HFFc6 (cell line): ENCODE data around the gene LHFPL3. TPM values are rescaled to one million over a fixed set of nuclear protein-coding genes. Genes with fewer than 3 reads are reported as not detected.
"Not testable (repeated sequence)": the region's sequence is repeated elsewhere in the genome, so short reads cannot be mapped to it uniquely, and the experiment has no call there.

Experiments
- DNase-seq: peaks from one replicate; pipeline ENCODE4 v3.0.0-alpha.2; 2018
- H3K27ac Mint-ChIP-seq: 2 replicates; pipeline ENCODE4 v1.8.0; 2020; ENCODE audit warnings: mild to moderate bottlenecking, mixed read lengths
- H3K27me3 Mint-ChIP-seq: 2 replicates; pipeline ENCODE4 v1.8.0; 2021; ENCODE audit warnings: mild to moderate bottlenecking, moderate library complexity, mixed read lengths; ENCODE audit not compliant: insufficient read depth
- H3K36me3 Mint-ChIP-seq: 2 replicates; pipeline ENCODE4 v1.8.0; 2021; ENCODE audit warnings: low read depth, mixed read lengths
- H3K4me1 Mint-ChIP-seq: 2 replicates; pipeline ENCODE4 v1.8.0; 2020; ENCODE audit warnings: low read depth, mixed read lengths
- H3K4me3 Mint-ChIP-seq: 2 replicates; pipeline ENCODE4 v1.8.0; 2020; ENCODE audit warnings: mild to moderate bottlenecking, moderate library complexity, mixed read lengths
- H3K9me3 Mint-ChIP-seq: 2 replicates; pipeline ENCODE4 v1.8.0; 2020; ENCODE audit warnings: mild to moderate bottlenecking, mixed read lengths
- total RNA-seq, 6 experiments: library from RNA; stranded (reverse); fragmentation: NEBNext Ultra II Directional; extraction: Animal tissue kit (Norgen Biotek cat#: 25700); gene quantifications; 2 replicates in 1 of 6; 3 replicates in 5 of 6; pipeline ENCODE4 v1.2.3, GENCODE V29; 2021
- TF ChIP-seq, protein P1 (sequence below): fragments of 200-600 bp; sonication (generic); IDR thresholded peaks from 2 replicates; pipeline ENCODE4 v1.5.0; 2021; ENCODE audit warnings: antibody characterized with exemption, mild to moderate bottlenecking

LHFPL3 gene
- total RNA-seq, 6 experiments from 2014 or later: not detected

DNA sequence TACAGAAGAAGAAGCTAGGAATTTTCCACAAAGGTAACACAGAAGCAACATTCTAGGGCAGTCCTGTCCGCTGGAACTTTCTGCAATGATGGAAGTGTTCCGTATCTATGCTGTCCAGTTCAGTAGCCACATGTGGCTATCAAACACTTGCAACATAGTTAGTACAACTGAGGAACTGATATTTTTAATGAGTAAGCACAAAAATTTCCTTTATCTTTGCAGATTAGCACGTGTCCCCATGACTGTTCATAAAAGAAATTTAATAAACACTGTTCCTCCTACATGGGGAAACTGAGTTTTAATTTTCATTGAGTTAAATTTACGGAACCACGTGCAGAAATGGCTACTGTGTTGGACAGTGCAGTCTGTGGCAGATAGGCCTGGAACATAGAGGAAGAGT is 349.2 kb downstream of the LHFPL3 start:
- H3K27ac Mint-ChIP-seq: no peak overlapping the region
- H3K27me3 Mint-ChIP-seq: no peaks in the 10 kb centered on the region
- H3K4me1 Mint-ChIP-seq: no peaks in the 10 kb centered on the region
- TF ChIP-seq, protein P1, sequence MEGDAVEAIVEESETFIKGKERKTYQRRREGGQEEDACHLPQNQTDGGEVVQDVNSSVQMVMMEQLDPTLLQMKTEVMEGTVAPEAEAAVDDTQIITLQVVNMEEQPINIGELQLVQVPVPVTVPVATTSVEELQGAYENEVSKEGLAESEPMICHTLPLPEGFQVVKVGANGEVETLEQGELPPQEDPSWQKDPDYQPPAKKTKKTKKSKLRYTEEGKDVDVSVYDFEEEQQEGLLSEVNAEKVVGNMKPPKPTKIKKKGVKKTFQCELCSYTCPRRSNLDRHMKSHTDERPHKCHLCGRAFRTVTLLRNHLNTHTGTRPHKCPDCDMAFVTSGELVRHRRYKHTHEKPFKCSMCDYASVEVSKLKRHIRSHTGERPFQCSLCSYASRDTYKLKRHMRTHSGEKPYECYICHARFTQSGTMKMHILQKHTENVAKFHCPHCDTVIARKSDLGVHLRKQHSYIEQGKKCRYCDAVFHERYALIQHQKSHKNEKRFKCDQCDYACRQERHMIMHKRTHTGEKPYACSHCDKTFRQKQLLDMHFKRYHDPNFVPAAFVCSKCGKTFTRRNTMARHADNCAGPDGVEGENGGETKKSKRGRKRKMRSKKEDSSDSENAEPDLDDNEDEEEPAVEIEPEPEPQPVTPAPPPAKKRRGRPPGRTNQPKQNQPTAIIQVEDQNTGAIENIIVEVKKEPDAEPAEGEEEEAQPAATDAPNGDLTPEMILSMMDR: no peak
- peaks cover 29% of the 10 kb centered on the region for H3K9me3 Mint-ChIP-seq
- H3K4me3 Mint-ChIP-seq: no peak overlapping the region
- no peaks in the 10 kb centered on the region for H3K36me3 Mint-ChIP-seq
- DNase-seq: no peak

DNA sequence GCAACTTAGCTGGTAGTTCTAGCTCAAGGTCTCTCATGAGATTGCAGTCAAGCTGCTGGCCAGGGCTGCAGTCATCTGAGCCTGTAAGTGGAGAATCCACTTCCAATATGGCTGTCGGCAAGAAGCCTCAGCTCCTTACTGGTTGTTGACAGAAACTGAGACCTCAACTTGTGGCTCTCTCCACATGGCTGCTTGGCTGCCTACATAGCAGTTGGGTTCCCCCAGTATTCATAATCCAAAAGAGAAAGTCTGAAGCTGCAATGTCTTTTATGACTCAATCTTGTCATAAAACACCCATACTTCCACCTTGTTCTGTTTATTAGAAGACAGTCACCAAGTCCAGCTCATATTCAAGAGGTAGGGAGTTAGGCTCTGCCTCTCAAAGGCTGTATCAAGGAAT is 350.7 kb downstream of the LHFPL3 start:
- H3K4me1 Mint-ChIP-seq: no peaks in the 10 kb centered on the region

DNA sequence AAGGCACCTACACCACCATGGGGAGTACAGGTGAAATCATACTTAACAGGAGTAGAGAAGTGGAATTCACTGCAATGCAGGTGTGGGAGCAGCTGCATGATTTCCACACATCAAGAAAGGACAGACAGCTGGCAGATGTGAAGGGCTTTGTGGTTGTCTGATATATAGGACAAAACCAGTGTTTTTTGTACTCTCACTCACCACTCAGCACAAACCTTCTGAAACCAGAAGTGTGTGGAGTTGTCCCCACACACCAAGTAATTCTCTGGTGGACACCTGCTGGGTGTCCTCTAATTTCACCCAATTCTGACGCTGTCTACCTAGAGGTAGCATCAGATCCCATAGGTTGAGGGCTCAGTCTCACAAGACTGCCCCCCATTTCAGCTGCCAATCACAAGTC is 357.9 kb downstream of the LHFPL3 start:
- no peak for DNase-seq
- no peak overlapping the region for H3K4me3 Mint-ChIP-seq
- no peaks in the 10 kb centered on the region for H3K4me1 Mint-ChIP-seq
- no peaks in the 10 kb centered on the region for H3K36me3 Mint-ChIP-seq
- H3K27me3 Mint-ChIP-seq: no peaks in the 10 kb centered on the region
- H3K27ac Mint-ChIP-seq: no peak overlapping the region
- peaks cover 30% of the 10 kb centered on the region for H3K9me3 Mint-ChIP-seq
- TF ChIP-seq, protein P1: no peak

More for the DNA sequence above, 350.7 kb downstream of the LHFPL3 start:
- Mint-ChIP-seq H3K4me3 (no peak overlapping the region), H3K27me3 (no peaks in the 10 kb centered on the region), H3K27ac (no peak overlapping the region), H3K36me3 (no peaks in the 10 kb centered on the region), H3K9me3 (peaks cover 22% of the 10 kb centered on the region)
- no peak for DNase-seq
- TF ChIP-seq, protein P1: no peak

DNA sequence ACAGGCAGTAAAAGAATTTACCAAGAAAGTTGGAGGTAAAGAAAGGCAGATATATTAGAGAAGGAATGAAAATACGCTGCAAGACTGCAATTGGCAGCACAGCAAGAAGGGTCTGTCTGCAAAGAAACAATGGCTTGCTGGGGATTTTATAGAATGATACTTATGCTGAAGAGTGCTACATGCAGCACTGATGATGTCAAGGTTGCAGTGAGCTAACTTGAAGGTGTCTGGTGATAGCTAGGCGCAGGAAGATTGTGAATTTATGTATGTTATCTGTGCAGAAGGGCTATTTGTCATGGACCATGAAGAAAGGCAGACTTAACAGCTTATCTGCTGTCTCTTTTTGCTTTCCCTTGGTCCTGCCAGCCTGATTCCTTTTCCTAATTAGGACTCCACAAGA is 366.3 kb downstream of the LHFPL3 start:
- no peaks in the 10 kb centered on the region for H3K27me3 Mint-ChIP-seq
- no peaks in the 10 kb centered on the region for H3K4me1 Mint-ChIP-seq
- DNase-seq: no peak
- H3K27ac Mint-ChIP-seq: no peak overlapping the region
- no peak overlapping the region for H3K4me3 Mint-ChIP-seq
- no peaks in the 10 kb centered on the region for H3K36me3 Mint-ChIP-seq
- H3K9me3 Mint-ChIP-seq: peaks cover 43% of the 10 kb centered on the region
- TF ChIP-seq, protein P1: no peak

DNA sequence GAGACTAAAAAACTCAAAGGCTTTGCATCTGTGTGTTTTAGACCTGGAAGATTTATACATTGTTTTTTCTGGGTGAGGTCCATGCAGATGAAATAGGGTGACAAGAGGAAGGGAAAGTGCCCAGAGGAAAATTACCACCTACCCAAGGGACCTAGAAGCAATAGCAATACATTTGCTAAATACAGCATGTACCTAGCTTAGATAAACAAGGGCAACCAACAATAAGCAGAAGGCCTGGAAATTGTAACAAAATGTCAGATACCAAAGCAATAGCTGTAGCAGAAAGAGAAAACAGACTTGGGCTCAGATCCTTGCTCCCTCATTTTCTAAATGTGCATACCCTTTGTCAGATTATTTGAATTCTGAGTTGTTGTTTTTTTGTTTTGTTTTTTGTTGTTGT is 367.2 kb downstream of the LHFPL3 start:
- Mint-ChIP-seq H3K4me3 (no peak overlapping the region), H3K27ac (no peak overlapping the region), H3K27me3 (no peaks in the 10 kb centered on the region), H3K9me3 (peaks cover 35% of the 10 kb centered on the region), H3K36me3 (no peaks in the 10 kb centered on the region), H3K4me1 (no peaks in the 10 kb centered on the region)
- DNase-seq: no peak
- TF ChIP-seq, protein P1: no peak

DNA sequence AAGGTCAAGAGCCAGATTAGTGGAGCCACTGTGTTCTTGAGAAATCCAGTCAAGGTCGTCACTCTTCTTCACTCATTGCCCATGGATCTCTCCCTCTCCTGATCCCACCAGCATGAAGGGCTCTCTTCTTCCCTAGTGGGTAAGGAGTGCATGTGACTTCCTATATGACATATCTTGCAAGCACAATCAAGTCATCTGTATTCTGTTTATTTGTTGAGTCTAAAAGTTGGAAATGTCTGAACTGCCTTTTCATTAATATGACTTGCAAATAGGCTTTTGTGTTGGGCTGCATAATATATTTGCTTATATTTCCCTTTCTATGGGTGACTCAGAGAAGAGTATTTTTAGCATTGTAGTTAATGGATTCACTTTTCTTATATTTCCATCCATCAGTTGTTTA is 371.9 kb downstream of the LHFPL3 start:
- Mint-ChIP-seq H3K27me3 (no peaks in the 10 kb centered on the region), H3K4me3 (no peak overlapping the region)

DNA sequence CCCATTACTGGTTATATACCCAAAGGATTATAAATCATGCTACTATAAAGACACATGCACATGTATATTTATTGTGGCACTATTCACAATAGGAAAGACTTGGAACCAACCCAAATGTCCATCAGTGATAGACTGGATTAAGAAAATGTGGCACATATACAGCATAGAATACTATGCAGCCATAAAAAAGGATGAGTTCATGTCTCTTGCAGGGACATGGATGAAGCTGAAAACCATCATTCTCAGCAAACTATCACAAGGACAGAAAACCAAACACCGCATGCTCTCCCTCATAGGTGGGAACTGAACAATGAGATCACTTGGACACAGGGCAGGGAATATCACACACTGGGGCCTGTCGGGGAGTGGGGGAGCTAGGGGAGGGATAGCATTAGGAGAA is 392.6 kb downstream of the LHFPL3 start:
- not testable (repeated sequence) for H3K36me3 Mint-ChIP-seq, H3K4me1 Mint-ChIP-seq, H3K27ac Mint-ChIP-seq, DNase-seq, H3K4me3 Mint-ChIP-seq, H3K27me3 Mint-ChIP-seq
- peaks cover 15% of the 10 kb centered on the region for H3K9me3 Mint-ChIP-seq

More for the DNA sequence above, 371.9 kb downstream of the LHFPL3 start:
- TF ChIP-seq, protein P1: no peak
- no peak for DNase-seq
- Mint-ChIP-seq H3K36me3 (no peaks in the 10 kb centered on the region), H3K27ac (no peak overlapping the region), H3K9me3 (peaks cover 9% of the 10 kb centered on the region), H3K4me1 (no peaks in the 10 kb centered on the region)
